Endothelial cell of umbilical vein (primary cell): ENCODE measurements around the gene TTLL5. TPM values are rescaled to one million over a fixed set of nuclear protein-coding genes. Genes with fewer than 3 reads are reported as not detected.

Experiments
- Bru-seq: library from RNA; stranded (reverse); fragments of 400-500 nt; gene quantifications from one replicate; lab custom pipeline; 2021; lab: Mats Ljungman, UMichigan
- BruChase-seq, 2 experiments: library from RNA; stranded (reverse); fragments of 400-500 nt; gene quantifications; one replicate each; lab custom pipeline; 2021; lab: Mats Ljungman, UMichigan
- BruUV-seq: library from RNA; stranded (reverse); fragments of 400-500 nt; replicated peaks from 2 replicates; lab custom pipeline; 2021; lab: Mats Ljungman, UMichigan
- CTCF ChIA-PET: fragments of 300-600, 350-600 bp; sonication (Branson Sonifier 250); formaldehyde crosslinking; loops from one replicate; lab custom pipeline; 2021; ENCODE audit warnings: antibody characterized with exemption, inconsistent platforms; lab: Charles Lee
- POLR2A ChIA-PET: fragments of 300-600, 350-600 bp; sonication (Branson Sonifier 250); formaldehyde crosslinking; loops from one replicate; lab custom pipeline; 2021; ENCODE audit warnings: antibody characterized with exemption, inconsistent platforms; lab: Charles Lee
- DNase-seq: peaks from one replicate; pipeline ENCODE4 v3.0.0-alpha.2; 2011; ENCODE audit warnings: low read depth, low spot score
- FAIRE-seq: peaks from 2 replicates; lab custom pipeline; 2011; peaks lifted over from hg19 to GRCh38; lab: Jason Lieb, UNC
- H2AFZ ChIP-seq: 2 replicates; pipeline ENCODE4 v1.6.0; 2012; ENCODE audit warnings: low read depth, low read length, control low read depth, inconsistent platforms
- H3K27ac ChIP-seq: 2 replicates; pipeline ENCODE4 v1.5.1; 2011; ENCODE audit warnings: low read depth, mild to moderate bottlenecking, control low read depth, low read length, moderate library complexity; ENCODE audit not compliant: insufficient read depth
- H3K27me3 ChIP-seq, 2 experiments: 2 replicates each; pipeline versions ENCODE4 v1.6.0 to v1.6.1; 2011; ENCODE audit warnings: low read length in 2 of 2, mixed read lengths in 1 of 2; ENCODE audit not compliant: control insufficient read depth in 2 of 2, insufficient read depth in 2 of 2
- H3K36me3 ChIP-seq, 2 experiments: 2 replicates in 1 of 2; 3 replicates in 1 of 2; pipeline ENCODE4 v1.5.1; 2011; ENCODE audit warnings: low read length in 2 of 2, mild to moderate bottlenecking in 1 of 2, moderate library complexity in 1 of 2; ENCODE audit not compliant: control insufficient read depth in 2 of 2, insufficient read depth in 2 of 2; ENCODE audit errors: extremely low read depth in 1 of 2
- H3K4me1 ChIP-seq: 3 replicates; pipeline ENCODE4 v1.5.1; 2011; ENCODE audit warnings: mild to moderate bottlenecking, low read length; ENCODE audit not compliant: control insufficient read depth, insufficient read depth; ENCODE audit errors: extremely low read depth
- H3K4me2 ChIP-seq: 2 replicates; pipeline ENCODE4 v1.6.1; 2011; ENCODE audit warnings: low read length, control low read depth, mixed read lengths; ENCODE audit not compliant: insufficient read depth
- H3K4me3 ChIP-seq, 3 experiments: fragments of 200-600 bp in 1 of 3; sonication (generic), shearing (Covaris generic) in 1 of 3; replicated peaks in 1 of 3; 2 replicates each; pipeline ENCODE4 v1.5.1; 2011 to 2016; ENCODE audit warnings: control low read depth in 3 of 3, low read length in 3 of 3, mild to moderate bottlenecking in 2 of 3, inconsistent platforms in 1 of 3, low read depth in 1 of 3, moderate library complexity in 1 of 3; ENCODE audit not compliant: insufficient read depth in 1 of 3
- H3K79me2 ChIP-seq: 2 replicates; pipeline ENCODE4 v1.6.0; 2012; ENCODE audit warnings: low read length, inconsistent platforms; ENCODE audit not compliant: control insufficient read depth, insufficient read depth
- H3K9ac ChIP-seq: replicated peaks from 2 replicates; pipeline ENCODE3; 2011; ENCODE audit warnings: low read length, control low read depth; ENCODE audit not compliant: insufficient read depth; ENCODE audit errors: extremely low read depth
- H3K9me1 ChIP-seq: replicated peaks from 3 replicates; pipeline ENCODE4 v1.6.0; 2011; ENCODE audit warnings: mild to moderate bottlenecking, low read length; ENCODE audit not compliant: control insufficient read depth, insufficient read depth; ENCODE audit errors: extremely low read depth
- H3K9me3 ChIP-seq: replicated peaks from 2 replicates; pipeline ENCODE4 v1.5.1; 2012; ENCODE audit warnings: low read length, inconsistent platforms; ENCODE audit not compliant: control insufficient read depth, insufficient read depth
- H4K20me1 ChIP-seq: replicated peaks from 2 replicates; pipeline ENCODE3; 2011; ENCODE audit warnings: mild to moderate bottlenecking, low read length; ENCODE audit not compliant: control insufficient read depth, insufficient read depth; ENCODE audit errors: extremely low read depth
- EZH2 ChIP-seq: IDR thresholded peaks from 2 replicates; pipeline ENCODE4 v1.6.1; 2012; ENCODE audit warnings: borderline replicate concordance, low read depth, mild to moderate bottlenecking, moderate library complexity, low read length, inconsistent platforms; ENCODE audit not compliant: severe bottlenecking
- GATA2 ChIP-seq: IDR thresholded peaks from 2 replicates; pipeline ENCODE4 v1.7.0; 2011; ENCODE audit warnings: low read depth, mild to moderate bottlenecking, moderate library complexity, mixed read lengths, low read length; ENCODE audit not compliant: insufficient read length, insufficient read depth
- JUN ChIP-seq: IDR thresholded peaks from 2 replicates; pipeline ENCODE4 v1.6.1; 2011; ENCODE audit warnings: borderline replicate concordance, low read depth; ENCODE audit not compliant: insufficient read length, insufficient read depth
- MYC ChIP-seq: IDR thresholded peaks from one replicate; pipeline ENCODE4 v1.6.1; 2011; ENCODE audit warnings: mild to moderate bottlenecking, low read depth, low read length
- POLR2A ChIP-seq: IDR thresholded peaks from 2 replicates; pipeline ENCODE4 v1.6.1; 2012; ENCODE audit warnings: low read depth, mild to moderate bottlenecking, control low read depth, low read length
- POLR2AphosphoS5 ChIP-seq: IDR thresholded peaks from 2 replicates; pipeline ENCODE4 v1.6.1; 2012; ENCODE audit warnings: low read depth, mild to moderate bottlenecking, control low read depth, low read length, moderate library complexity; ENCODE audit not compliant: insufficient read depth
- dilution Hi-C: fragments of 300-500 bp; cut with MboI; formaldehyde crosslinking; loops from one replicate; pipeline ENCODE4 v1.15.0; 2019; ENCODE audit warnings: low sequenced_read_pairs; ENCODE audit not compliant: extremely low pct_ligation_motif_present
- intact Hi-C: fragments of 100-400 bp; cut with micrococcal nuclease; formaldehyde crosslinking; loops from one replicate; pipeline ENCODE4 v1.10.0; 2022
- long read RNA-seq: library from polyadenylated mRNA; stranded (forward); transcript quantifications from one replicate; pipeline ENCODE4 v2.0.0, GENCODE V29; 2021
- polyA minus RNA-seq, 3 experiments: library from RNA; depleted of rRNA, polyadenylated mRNA; stranded (reverse); fragments of >200 nt; gene quantifications; 1 replicate in 1 of 3; 2 replicates in 2 of 3; pipeline ENCODE4 v1.2.3, GENCODE V29; 2011
- polyA plus RNA-seq, 4 experiments: library from polyadenylated mRNA; depleted of rRNA in 3 of 4; stranded (reverse) in 3 of 4; unstranded in 1 of 4; fragments of >200 nt; gene quantifications; 2 replicates each; pipeline versions ENCODE4 v1.2.1 to v1.2.3, GENCODE V29; 2011 to 2012; ENCODE audit warnings: missing spikeins in 1 of 4
- total RNA-seq: library from RNA; stranded (reverse); gene quantifications from 2 replicates; pipeline ENCODE4 v1.2.3, GENCODE V29; 2021
- TF ChIP-seq, protein P1 (sequence below): IDR thresholded peaks from 2 replicates; pipeline ENCODE4 v1.6.1; 2011; ENCODE audit not compliant: insufficient read depth, insufficient read length

TTLL5 gene, protein sequence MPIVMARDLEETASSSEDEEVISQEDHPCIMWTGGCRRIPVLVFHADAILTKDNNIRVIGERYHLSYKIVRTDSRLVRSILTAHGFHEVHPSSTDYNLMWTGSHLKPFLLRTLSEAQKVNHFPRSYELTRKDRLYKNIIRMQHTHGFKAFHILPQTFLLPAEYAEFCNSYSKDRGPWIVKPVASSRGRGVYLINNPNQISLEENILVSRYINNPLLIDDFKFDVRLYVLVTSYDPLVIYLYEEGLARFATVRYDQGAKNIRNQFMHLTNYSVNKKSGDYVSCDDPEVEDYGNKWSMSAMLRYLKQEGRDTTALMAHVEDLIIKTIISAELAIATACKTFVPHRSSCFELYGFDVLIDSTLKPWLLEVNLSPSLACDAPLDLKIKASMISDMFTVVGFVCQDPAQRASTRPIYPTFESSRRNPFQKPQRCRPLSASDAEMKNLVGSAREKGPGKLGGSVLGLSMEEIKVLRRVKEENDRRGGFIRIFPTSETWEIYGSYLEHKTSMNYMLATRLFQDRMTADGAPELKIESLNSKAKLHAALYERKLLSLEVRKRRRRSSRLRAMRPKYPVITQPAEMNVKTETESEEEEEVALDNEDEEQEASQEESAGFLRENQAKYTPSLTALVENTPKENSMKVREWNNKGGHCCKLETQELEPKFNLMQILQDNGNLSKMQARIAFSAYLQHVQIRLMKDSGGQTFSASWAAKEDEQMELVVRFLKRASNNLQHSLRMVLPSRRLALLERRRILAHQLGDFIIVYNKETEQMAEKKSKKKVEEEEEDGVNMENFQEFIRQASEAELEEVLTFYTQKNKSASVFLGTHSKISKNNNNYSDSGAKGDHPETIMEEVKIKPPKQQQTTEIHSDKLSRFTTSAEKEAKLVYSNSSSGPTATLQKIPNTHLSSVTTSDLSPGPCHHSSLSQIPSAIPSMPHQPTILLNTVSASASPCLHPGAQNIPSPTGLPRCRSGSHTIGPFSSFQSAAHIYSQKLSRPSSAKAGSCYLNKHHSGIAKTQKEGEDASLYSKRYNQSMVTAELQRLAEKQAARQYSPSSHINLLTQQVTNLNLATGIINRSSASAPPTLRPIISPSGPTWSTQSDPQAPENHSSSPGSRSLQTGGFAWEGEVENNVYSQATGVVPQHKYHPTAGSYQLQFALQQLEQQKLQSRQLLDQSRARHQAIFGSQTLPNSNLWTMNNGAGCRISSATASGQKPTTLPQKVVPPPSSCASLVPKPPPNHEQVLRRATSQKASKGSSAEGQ (N-terminal part only)
- total RNA-seq (70.0 and 93.6 TPM in 2 replicates), polyA plus RNA-seq (29.3 and 33.2 TPM in 2 replicates), polyA minus RNA-seq (114 TPM in 2 replicates), Bru-seq, nascent RNA (percentile 89 among the genes with signal in this experiment), BruChase-seq, experiment 1, labeled RNA remaining after a 6-hour chase (percentile 72 among the genes with signal in this experiment), BruChase-seq, experiment 2, labeled RNA remaining after a 2-hour chase (percentile 82 among the genes with signal in this experiment)
- 32.4 and 35.9 TPM in 2 replicates for polyA plus RNA-seq (2011; cell fraction: cytosol; rRNA removed)
- 60.3 and 67.3 TPM in 2 replicates for polyA plus RNA-seq (2011; cell fraction: nucleus; rRNA removed)
- 35.4 and 50.2 TPM in 2 replicates for polyA plus RNA-seq (2012)
- polyA minus RNA-seq (2011; cell fraction: cytosol; rRNA and poly(A)+ RNA removed): 31.9 TPM
- 152 and 270 TPM in 2 replicates for polyA minus RNA-seq (2011; cell fraction: nucleus; rRNA and poly(A)+ RNA removed)
- long read RNA-seq, full-length matches to known transcripts: 4 of 34 reads
- long read RNA-seq, partial matches to known transcripts: 9 of 34 reads
- long read RNA-seq, other reads (novel, unspliced or antisense): 21 of 34 reads

DNA sequence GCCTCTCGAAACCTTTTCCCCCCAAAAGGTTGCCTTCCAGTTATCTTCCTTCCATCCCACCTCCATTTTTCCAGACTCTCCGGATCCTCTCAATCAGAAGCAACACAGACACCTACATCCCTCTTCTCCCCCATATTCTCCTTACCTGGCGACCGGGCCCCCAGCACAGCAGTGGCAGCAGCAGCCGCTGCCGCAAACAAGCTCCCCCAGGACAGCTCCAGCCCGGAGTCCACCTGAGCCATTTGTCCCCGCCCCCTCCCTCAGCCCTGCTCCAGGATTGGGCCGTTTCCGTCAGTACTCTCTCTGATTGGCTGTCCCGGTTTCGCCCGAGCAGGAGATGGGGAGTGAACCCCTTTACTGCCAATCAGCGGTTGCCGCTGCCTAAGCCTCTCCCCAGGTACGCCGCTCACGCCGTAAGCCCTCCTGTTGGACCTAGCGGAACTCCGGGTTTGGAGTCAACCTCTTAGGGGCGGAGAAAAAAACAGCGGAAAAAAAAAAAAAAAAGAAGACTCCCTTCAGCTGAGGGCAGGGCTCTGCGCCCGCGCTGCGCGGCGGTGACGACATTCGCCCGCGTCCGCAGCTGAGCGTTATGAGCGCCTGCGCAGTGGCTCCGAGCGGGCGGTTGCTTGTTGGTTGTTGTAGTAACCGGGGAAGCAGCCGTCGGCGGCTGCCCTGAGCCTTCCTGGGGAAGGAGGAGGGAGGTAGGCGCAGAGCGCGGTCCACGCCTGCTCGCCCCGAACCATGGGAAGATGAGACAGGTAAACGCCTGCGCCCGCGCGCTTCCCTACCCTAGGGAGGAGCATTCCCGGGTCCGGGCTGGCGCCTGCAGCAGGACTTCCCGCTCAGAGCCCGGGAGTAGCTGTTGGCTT, at the start of gene TTLL5, which contains the start of gene ERG28:
TSS of gene TTLL5 (plus strand) at position 617 of the 869 bp plus-strand sequence. CDS start 1,904 bp downstream, outside the sequence.
TSS of gene ERG28 (minus strand) at position 247 of the 869 bp plus-strand sequence. CDS start 3,374 bp downstream, outside the sequence.
- TF ChIP-seq POLR2AphosphoS5: no peak
- TF ChIP-seq JUN: no peak
- TF ChIP-seq, protein P1, sequence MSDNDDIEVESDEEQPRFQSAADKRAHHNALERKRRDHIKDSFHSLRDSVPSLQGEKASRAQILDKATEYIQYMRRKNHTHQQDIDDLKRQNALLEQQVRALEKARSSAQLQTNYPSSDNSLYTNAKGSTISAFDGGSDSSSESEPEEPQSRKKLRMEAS: peak; percentile 3
- TF ChIP-seq MYC: no peak
- TF ChIP-seq EZH2: no peak
- no peak for TF ChIP-seq POLR2A
- no peak for TF ChIP-seq GATA2
- peaks cover 2 to 4% of the 10 kb centered on the region in 2 experiments for H3K36me3 ChIP-seq
- H3K4me1 ChIP-seq: peaks cover 36% of the 10 kb centered on the region
- ChIA-PET POLR2A (interaction anchor here (0.6 to 1.2 kb wide), 3 partner anchors 54 to 826 kb away, joined by 3 to 4 read pairs (median 3); no protein-coding TSS in a partner anchor), CTCF (interaction anchor here (0.6 to 2.4 kb wide), 8 partner anchors 48 to 715 kb away, joined by 3 to 25 read pairs (median 4); partner anchors contain the start of gene FLVCR2)
- peak within 1 kb of the TSS; percentile 84 to 99 (median 97) for H3K4me3 ChIP-seq
- H3K9ac ChIP-seq: peak within 1 kb of the TSS; percentile 92
- dilution Hi-C loops: no loop called here
- peaks cover 54% of the 10 kb centered on the region for H3K79me2 ChIP-seq
- FAIRE-seq (peak; percentile 93), DNase-seq (peak; percentile 98)
- no peaks in the 10 kb centered on the region for H3K27me3 ChIP-seq
- H3K9me3 ChIP-seq: no peaks in the 10 kb centered on the region
- peak within 1 kb of the TSS; percentile 92 for H3K4me2 ChIP-seq
- H4K20me1 ChIP-seq: no peaks in the 10 kb centered on the region
- H3K9me1 ChIP-seq: no peaks in the 10 kb centered on the region
- H3K27ac ChIP-seq: peak within 1 kb of the TSS; percentile 71
- peak within 1 kb of the TSS; percentile 85 for H2AFZ ChIP-seq
- no TSS peak for BruUV-seq
- intact Hi-C loops: loop anchor here (2.0 to 5.0 kb wide), 2 partner anchors 322 to 491 kb away; partner anchors contain the start of gene GPATCH2L
